Karpas-422 (cell line): ENCODE results near the gene WAC. TPM values are rescaled to one million over a fixed set of nuclear protein-coding genes. Genes with fewer than 3 reads are reported as not detected.
"Not testable (repeated sequence)": the region's sequence is repeated elsewhere in the genome, so short reads cannot be mapped to it uniquely, and the experiment has no call there.

ENCODE experiments used
- DNase-seq: peaks from one replicate; pipeline ENCODE4 v3.0.0-alpha.2; 2015
- H2AFZ ChIP-seq: fragments of 200-600 bp; sonication (generic); 2 replicates; pipeline ENCODE4 v1.6.1; 2014; ENCODE audit warnings: antibody characterized with exemption, low read length, mixed read lengths
- H3K27ac ChIP-seq: fragments of 200-600 bp; sonication (generic); 2 replicates; pipeline ENCODE4 v1.5.1; 2014; ENCODE audit warnings: mild to moderate bottlenecking, low read length, moderate library complexity
- H3K27me3 ChIP-seq: fragments of 200-600 bp; sonication (generic); 2 replicates; pipeline ENCODE4 v1.6.1; 2014; ENCODE audit warnings: low read length, mixed read lengths
- H3K36me3 ChIP-seq: fragments of 200-600 bp; sonication (generic); 2 replicates; pipeline ENCODE4 v1.6.1; 2014; ENCODE audit warnings: low read length, mixed read lengths; ENCODE audit not compliant: insufficient read depth
- H3K4me1 ChIP-seq: fragments of 200-600 bp; sonication (generic); 2 replicates; pipeline ENCODE4 v1.6.1; 2014; ENCODE audit warnings: mild to moderate bottlenecking, low read length, mixed read lengths
- H3K4me2 ChIP-seq: fragments of 200-600 bp; sonication (generic); 2 replicates; pipeline ENCODE4 v1.6.1; 2014; ENCODE audit warnings: low read length, low read depth, mild to moderate bottlenecking; ENCODE audit not compliant: poor library complexity, severe bottlenecking
- H3K4me3 ChIP-seq: fragments of 200-600 bp; sonication (generic); 2 replicates; pipeline ENCODE4 v1.5.1; 2014; ENCODE audit warnings: mild to moderate bottlenecking, antibody characterized with exemption, low read length, mixed read lengths
- H3K79me2 ChIP-seq: fragments of 200-600 bp; sonication (generic); 2 replicates; pipeline ENCODE4 v1.6.1; 2014; ENCODE audit warnings: mild to moderate bottlenecking, low read length, mixed read lengths
- H3K9ac ChIP-seq: fragments of 200-600 bp; sonication (generic); 2 replicates; pipeline ENCODE4 v1.6.0; 2014; ENCODE audit warnings: low read length
- H3K9me2 ChIP-seq: fragments of 200-600 bp; sonication (generic), shearing (Covaris generic); replicated peaks from 2 replicates; pipeline ENCODE4 v1.6.0; 2014; ENCODE audit warnings: mild to moderate bottlenecking, low read length, moderate library complexity; ENCODE audit not compliant: insufficient read depth
- H3K9me3 ChIP-seq: fragments of 300-700, 200-600 bp; sonication (generic); 2 replicates; pipeline ENCODE4 v1.6.1; 2014; ENCODE audit warnings: low read length, mixed read lengths
- H4K20me1 ChIP-seq: fragments of 200-600 bp; sonication (generic); 2 replicates; pipeline ENCODE4 v1.6.1; 2014; ENCODE audit warnings: mild to moderate bottlenecking, antibody characterized with exemption, low read length, low read depth; ENCODE audit not compliant: insufficient read depth
- total RNA-seq: library from RNA; depleted of rRNA; stranded (reverse); fragments of >200 nt; shearing (Covaris generic); gene quantifications from 2 replicates; pipeline ENCODE4 v1.2.3, GENCODE V29; 2014; ENCODE audit warnings: low replicate concordance

Gene WAC
- total RNA-seq, 1 experiment from 2014 or later, result 156 TPM

GRCh38 chr10:28644647-28645046 is 111.7 kb downstream of the WAC start:
- H4K20me1 ChIP-seq, result no peaks in the 10 kb centered on the region
- no peak overlapping the region for H2AFZ ChIP-seq
- no peaks in the 10 kb centered on the region for H3K9me2 ChIP-seq
- H3K9me3 ChIP-seq, result no peaks in the 10 kb centered on the region
- no peaks in the 10 kb centered on the region for H3K36me3 ChIP-seq
- H3K4me2 ChIP-seq, result no peak overlapping the region
- H3K27ac ChIP-seq, result no peak overlapping the region
- no peak for DNase-seq
- no peaks in the 10 kb centered on the region for H3K4me1 ChIP-seq
- no peak overlapping the region for H3K9ac ChIP-seq
- no peaks in the 10 kb centered on the region for H3K27me3 ChIP-seq
- no peak overlapping the region for H3K4me3 ChIP-seq
- no peaks in the 10 kb centered on the region for H3K79me2 ChIP-seq

GRCh38 chr10:28652106-28652505 is 119.2 kb downstream of the WAC start:
- H2AFZ ChIP-seq, result no peak overlapping the region
- H3K36me3 ChIP-seq, result no peaks in the 10 kb centered on the region
- H3K4me1 ChIP-seq, result no peaks in the 10 kb centered on the region
- H3K9me2 ChIP-seq, result no peaks in the 10 kb centered on the region
- no peak overlapping the region for H3K9ac ChIP-seq
- H4K20me1 ChIP-seq, result no peaks in the 10 kb centered on the region
- no peak overlapping the region for H3K4me3 ChIP-seq
- H3K9me3 ChIP-seq, result no peaks in the 10 kb centered on the region
- no peak overlapping the region for H3K27ac ChIP-seq
- no peak overlapping the region for H3K4me2 ChIP-seq
- no peaks in the 10 kb centered on the region for H3K79me2 ChIP-seq
- no peaks in the 10 kb centered on the region for H3K27me3 ChIP-seq
- no peak for DNase-seq

GRCh38 chr10:28652703-28653102 is 119.8 kb downstream of the WAC start:
- Histone ChIP-seq H3K4me2 (no peak overlapping the region), H4K20me1 (no peaks in the 10 kb centered on the region), H3K9me3 (no peaks in the 10 kb centered on the region), H3K27me3 (no peaks in the 10 kb centered on the region), H3K9me2 (no peaks in the 10 kb centered on the region), H3K4me1 (no peaks in the 10 kb centered on the region), H3K27ac (no peak overlapping the region), H3K9ac (no peak overlapping the region), H2AFZ (no peak overlapping the region), H3K4me3 (no peak overlapping the region), H3K36me3 (no peaks in the 10 kb centered on the region), H3K79me2 (no peaks in the 10 kb centered on the region)
- no peak for DNase-seq

- DNase-seq, H3K4me3 ChIP-seq, H3K9me2 ChIP-seq, H3K27ac ChIP-seq, H3K9me3 ChIP-seq, H3K79me2 ChIP-seq, H3K4me2 ChIP-seq, H2AFZ ChIP-seq, H4K20me1 ChIP-seq, H3K27me3 ChIP-seq, H3K4me1 ChIP-seq, H3K36me3 ChIP-seq, H3K9ac ChIP-seq: not testable (repeated sequence)
These were observed 125.9 kb downstream of the WAC start for GRCh38 chr10:28658824-28659223.

- DNase-seq, result no peak
- H3K9me2 ChIP-seq, result no peaks in the 10 kb centered on the region
- H3K4me3 ChIP-seq, result no peak overlapping the region
- H4K20me1 ChIP-seq, result no peaks in the 10 kb centered on the region
- H3K79me2 ChIP-seq, result no peaks in the 10 kb centered on the region
- no peak overlapping the region for H3K4me2 ChIP-seq
- H3K27me3 ChIP-seq, result no peaks in the 10 kb centered on the region
- no peak overlapping the region for H3K27ac ChIP-seq
- no peaks in the 10 kb centered on the region for H3K36me3 ChIP-seq
- no peak overlapping the region for H2AFZ ChIP-seq
- H3K4me1 ChIP-seq, result no peaks in the 10 kb centered on the region
- no peak overlapping the region for H3K9ac ChIP-seq
- H3K9me3 ChIP-seq, result no peaks in the 10 kb centered on the region
These were observed 128.1 kb downstream of the WAC start for GRCh38 chr10:28661035-28661434.

- peak; percentile 86 for DNase-seq
- no peaks in the 10 kb centered on the region for H3K9me2 ChIP-seq
- no peak overlapping the region for H3K27ac ChIP-seq
- no peaks in the 10 kb centered on the region for H3K36me3 ChIP-seq
- no peak overlapping the region for H2AFZ ChIP-seq
- H3K4me1 ChIP-seq, result no peaks in the 10 kb centered on the region
- H3K9ac ChIP-seq, result no peak overlapping the region
- no peaks in the 10 kb centered on the region for H3K27me3 ChIP-seq
- no peaks in the 10 kb centered on the region for H3K9me3 ChIP-seq
- H3K4me2 ChIP-seq, result no peak overlapping the region
- H4K20me1 ChIP-seq, result no peaks in the 10 kb centered on the region
- H3K79me2 ChIP-seq, result no peaks in the 10 kb centered on the region
- H3K4me3 ChIP-seq, result no peak overlapping the region
These were observed 130.9 kb downstream of the WAC start for GRCh38 chr10:28663576-28664368.

- Histone ChIP-seq H2AFZ (no peak overlapping the region), H3K27ac (no peak overlapping the region), H3K27me3 (no peaks in the 10 kb centered on the region), H3K36me3 (no peaks in the 10 kb centered on the region), H4K20me1 (no peaks in the 10 kb centered on the region), H3K9me3 (no peaks in the 10 kb centered on the region), H3K9me2 (no peaks in the 10 kb centered on the region), H3K79me2 (no peaks in the 10 kb centered on the region), H3K4me2 (no peak overlapping the region), H3K4me3 (no peak overlapping the region), H3K4me1 (no peaks in the 10 kb centered on the region), H3K9ac (no peak overlapping the region)
- DNase-seq, result no peak
These were observed 131.4 kb downstream of the WAC start for GRCh38 chr10:28664369-28664740.

- no peak for DNase-seq
- Histone ChIP-seq H2AFZ (no peak overlapping the region), H3K27ac (no peak overlapping the region), H3K27me3 (no peaks in the 10 kb centered on the region), H3K9ac (no peak overlapping the region), H3K79me2 (no peaks in the 10 kb centered on the region), H4K20me1 (no peaks in the 10 kb centered on the region), H3K9me2 (no peaks in the 10 kb centered on the region), H3K36me3 (no peaks in the 10 kb centered on the region), H3K4me2 (no peak overlapping the region), H3K4me1 (no peaks in the 10 kb centered on the region), H3K4me3 (no peak overlapping the region), H3K9me3 (no peaks in the 10 kb centered on the region)
These were observed 134.0 kb downstream of the WAC start for GRCh38 chr10:28666751-28667467.
